ENCODE data around the gene EHMT2.
"Not testable (repeated sequence)": the region's sequence is repeated elsewhere in the genome, so short reads cannot be mapped to it uniquely, and the experiment has no call there.

The EHMT2 gene

DNA sequence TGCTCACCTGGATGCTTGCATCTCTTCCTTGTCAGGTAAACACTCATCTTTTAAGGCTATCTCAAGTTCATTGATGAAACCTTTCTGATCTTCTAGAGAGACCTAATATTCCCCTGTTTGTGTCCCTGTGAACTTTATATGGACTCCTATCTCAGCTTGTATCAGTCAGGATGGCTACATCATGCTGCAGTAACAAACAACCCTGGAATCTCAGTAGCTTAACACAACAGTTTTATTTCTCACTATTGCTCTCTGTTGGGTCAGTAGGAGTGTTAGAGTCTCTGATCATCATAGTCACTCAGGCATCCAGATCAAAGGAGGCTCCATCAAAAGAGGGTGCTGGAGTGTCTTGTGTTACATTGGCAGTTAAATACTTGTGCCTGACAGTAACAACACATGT, 17.9 kb upstream of the EHMT2 start:
- DNase-seq (ENCODE audit: low read depth in 1 of 2, low spot score in 1 of 2), result no peak

- DNase-seq (ENCODE audit: low read depth in 1 of 2, low spot score in 1 of 2), result no peak
Observed at GRCh38 chr6:31911826-31912585, 14.5 kb upstream of the EHMT2 start.

DNA sequence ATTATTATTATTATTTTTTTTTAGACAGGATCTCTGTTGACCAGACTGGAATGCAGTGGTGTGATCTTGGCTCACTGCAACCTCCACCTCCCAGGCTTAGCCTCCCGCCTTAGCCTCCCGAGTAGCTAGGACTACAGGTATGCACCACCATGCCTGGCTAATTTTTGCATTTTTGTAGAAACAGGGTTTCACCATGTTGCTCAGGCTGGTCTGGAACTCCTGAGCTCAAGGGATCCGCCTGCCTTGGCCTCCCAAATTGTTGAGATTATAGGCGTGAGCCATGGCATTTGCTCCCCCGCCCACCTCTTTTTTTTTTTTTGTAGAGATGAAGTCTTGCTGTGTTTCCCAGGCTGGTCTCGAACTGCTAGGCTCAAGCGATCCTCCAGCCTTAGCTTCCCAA, 11.8 kb upstream of the EHMT2 start:
- DNase-seq (ENCODE audit: low read depth in 1 of 2, low spot score in 1 of 2), result not testable (repeated sequence)

- no peak for DNase-seq (ENCODE audit: low read depth in 1 of 2, low spot score in 1 of 2)
Observed at GRCh38 chr6:31908791-31909190, 11.3 kb upstream of the EHMT2 start.

- not testable (repeated sequence) for DNase-seq (ENCODE audit: low read depth in 1 of 2, low spot score in 1 of 2)
Observed at GRCh38 chr6:31908255-31908654, 10.8 kb upstream of the EHMT2 start.

DNA sequence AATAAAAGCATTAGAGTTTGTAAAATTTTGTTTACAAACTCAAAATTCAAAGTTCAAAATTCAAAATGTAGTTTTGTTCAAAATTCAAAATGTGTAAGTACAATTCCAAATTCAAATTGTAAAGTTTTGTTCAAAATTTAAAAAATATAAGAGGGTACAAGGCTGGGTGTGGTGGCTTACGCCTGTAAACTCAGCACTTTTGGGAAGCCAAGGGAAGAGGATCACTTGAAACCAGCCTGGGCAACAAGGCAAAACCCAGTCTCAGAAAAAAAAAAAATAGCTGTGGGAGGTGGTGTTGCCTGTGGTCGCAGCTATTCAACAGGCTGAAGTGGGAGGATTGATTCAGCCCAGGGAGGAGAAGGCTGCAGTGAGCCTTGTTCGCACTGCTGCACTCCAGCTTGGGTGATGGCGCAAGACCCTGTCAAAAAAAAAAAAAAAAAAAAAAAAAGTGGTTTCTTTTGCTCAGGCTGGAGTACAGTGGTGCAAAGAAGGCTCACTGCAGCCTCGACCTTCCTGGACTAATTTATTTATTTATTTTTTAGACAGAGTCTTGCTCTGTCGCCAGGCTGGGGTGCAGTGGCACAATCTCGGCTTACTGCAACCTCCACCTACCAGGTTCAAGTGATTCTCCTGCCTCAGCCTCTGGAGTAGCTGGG, 9.8 kb upstream of the EHMT2 start:
- no peak for DNase-seq (ENCODE audit: low read depth in 1 of 2, low spot score in 1 of 2)

GRCh38 chr6:31906727-31907126, 9.2 kb upstream of the EHMT2 start:
- not testable (repeated sequence) for DNase-seq (ENCODE audit: low read depth in 1 of 2, low spot score in 1 of 2)

DNA sequence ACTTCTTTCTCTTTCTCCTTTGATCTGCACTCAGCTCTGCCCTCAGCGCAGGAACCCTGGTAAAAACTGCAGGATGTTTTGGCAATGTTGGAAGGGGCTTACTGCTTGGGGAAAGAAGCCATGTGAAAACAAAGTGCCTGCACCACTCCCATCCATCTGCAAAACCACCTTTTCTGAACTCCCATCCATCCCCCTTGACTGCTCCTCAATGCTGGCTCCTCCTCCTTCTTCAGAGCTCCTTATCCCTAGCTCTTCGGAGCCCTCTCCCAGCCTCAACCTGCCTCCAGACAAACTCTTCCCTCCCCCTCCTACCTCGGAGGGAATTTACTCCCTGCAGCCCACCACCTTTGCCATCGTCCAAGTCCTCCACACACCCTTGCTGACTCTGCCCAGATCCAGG, 8.6 kb upstream of the EHMT2 start:
- no peak for DNase-seq (ENCODE audit: low read depth in 1 of 2, low spot score in 1 of 2)

DNA sequence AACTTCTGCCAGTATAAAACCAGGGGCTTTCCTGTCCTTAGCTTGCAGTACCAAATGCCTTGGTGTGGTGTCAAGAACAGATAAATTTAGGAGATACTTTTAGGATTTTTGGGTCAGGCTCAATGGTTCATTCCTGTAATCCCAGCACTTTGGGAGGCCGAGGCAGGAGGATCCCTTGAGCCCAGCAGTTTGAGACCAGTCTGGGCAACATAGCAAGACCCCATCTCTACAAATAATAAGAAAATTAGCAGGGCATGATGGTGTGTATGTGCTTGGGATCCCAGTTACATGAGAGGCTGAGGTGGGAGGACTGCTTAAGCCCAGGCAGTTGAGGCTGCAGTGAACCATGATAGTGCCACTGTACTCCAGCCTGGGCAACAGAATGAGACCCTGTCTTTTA, 7.5 kb upstream of the EHMT2 start:
- DNase-seq (ENCODE audit: low read depth in 1 of 2, low spot score in 1 of 2), result no peak

DNA sequence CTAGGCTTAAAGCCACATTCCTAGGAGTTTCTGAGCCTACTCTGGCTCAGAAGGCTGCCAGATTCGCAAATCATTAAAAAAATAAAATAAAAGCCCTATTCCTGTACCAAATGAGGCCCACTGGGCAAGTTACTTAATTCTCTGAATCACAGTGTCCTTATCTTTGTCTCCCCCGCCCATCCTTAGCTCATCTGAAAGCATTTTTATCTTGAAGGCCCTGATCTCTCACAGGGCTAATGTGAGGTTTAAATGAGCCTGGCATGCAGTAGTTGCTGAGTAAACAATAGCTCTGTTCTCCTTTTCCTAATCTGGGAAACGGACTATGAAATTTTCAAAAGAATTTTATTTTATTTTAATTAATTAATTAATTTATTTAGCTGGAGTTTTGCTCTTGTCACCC, 6.5 kb upstream of the EHMT2 start:
- DNase-seq (ENCODE audit: low read depth in 1 of 2, low spot score in 1 of 2), result no peak

GRCh38 chr6:31901953-31902643, 4.6 kb upstream of the EHMT2 start, which contains the start of gene ZBTB12:
Gene ZBTB12, minus strand, starts transcription at chr6:31902086. Its CDS starts 781 bp downstream, at chr6:31901305.
- peak; percentile 68 to 79 for DNase-seq (ENCODE audit: low read depth in 1 of 2, low spot score in 1 of 2)

- peak; percentile 26 to 61 for DNase-seq (ENCODE audit: low read depth in 1 of 2, low spot score in 1 of 2)
Observed at GRCh38 chr6:31901415-31901952, 4.0 kb upstream of the EHMT2 start.

GRCh38 chr6:31900917-31901414, 3.5 kb upstream of the EHMT2 start:
- DNase-seq (ENCODE audit: low read depth in 1 of 2, low spot score in 1 of 2), result no peak

- DNase-seq (ENCODE audit: low read depth in 1 of 2, low spot score in 1 of 2), result no peak
Observed at GRCh38 chr6:31899882-31900722, 2.6 kb upstream of the EHMT2 start.

DNA sequence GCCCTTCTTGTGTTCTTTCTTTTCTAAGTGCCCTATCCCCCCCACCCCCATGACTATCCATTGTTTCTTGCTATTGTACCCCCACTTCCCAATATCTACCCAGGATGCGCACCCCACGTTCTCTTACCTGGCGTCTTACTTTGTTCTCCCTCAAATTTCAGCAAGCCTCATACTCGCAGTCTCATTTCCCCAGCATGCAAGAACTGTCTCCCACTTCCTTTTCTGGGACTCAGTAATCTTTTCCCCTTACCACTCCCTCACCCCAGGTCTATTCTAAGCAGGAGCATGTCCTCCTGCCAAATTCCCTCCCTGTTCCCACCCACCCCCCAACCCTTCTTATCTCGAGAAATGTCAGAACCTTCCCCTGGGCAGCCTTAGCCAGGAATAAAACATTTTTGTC, 1.7 kb upstream of the EHMT2 start:
- no peak for DNase-seq (ENCODE audit: low read depth in 1 of 2, low spot score in 1 of 2)

DNA sequence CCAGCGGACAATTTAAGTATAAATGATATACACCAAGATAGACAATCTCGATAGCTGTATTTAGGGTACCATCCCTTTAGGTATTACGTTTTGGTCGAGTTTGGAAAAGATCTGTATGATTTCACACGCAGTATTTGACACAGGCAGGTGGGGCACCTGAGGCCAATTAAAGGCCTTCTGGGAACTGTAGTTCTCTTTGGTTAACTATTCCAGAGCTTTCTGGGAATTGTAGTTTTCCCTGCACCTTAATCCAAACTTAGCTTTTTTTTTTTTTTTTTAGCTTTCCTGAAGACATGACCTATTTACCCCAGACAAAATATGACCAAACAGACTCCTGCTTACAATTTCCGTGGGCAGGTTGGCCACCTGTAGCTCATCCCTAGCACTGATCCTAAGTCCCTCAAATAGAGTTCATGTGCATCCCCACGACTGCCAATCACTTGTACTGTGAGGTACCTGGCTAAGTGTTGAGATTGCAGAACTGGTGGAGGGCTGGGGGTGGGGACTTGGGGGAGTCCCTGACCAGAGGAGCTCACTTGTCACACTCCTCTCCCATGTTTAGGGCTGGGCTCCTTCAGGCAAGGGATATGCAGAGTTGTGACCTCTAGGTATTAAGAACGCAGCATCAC, 999 bp upstream of the EHMT2 start:
- DNase-seq (ENCODE audit: low read depth in 1 of 2, low spot score in 1 of 2), result no peak

- DNase-seq (ENCODE audit: low read depth in 1 of 2, low spot score in 1 of 2), result no peak
Observed at GRCh38 chr6:31896856-31897611, 464 bp downstream of the EHMT2 start.

DNA sequence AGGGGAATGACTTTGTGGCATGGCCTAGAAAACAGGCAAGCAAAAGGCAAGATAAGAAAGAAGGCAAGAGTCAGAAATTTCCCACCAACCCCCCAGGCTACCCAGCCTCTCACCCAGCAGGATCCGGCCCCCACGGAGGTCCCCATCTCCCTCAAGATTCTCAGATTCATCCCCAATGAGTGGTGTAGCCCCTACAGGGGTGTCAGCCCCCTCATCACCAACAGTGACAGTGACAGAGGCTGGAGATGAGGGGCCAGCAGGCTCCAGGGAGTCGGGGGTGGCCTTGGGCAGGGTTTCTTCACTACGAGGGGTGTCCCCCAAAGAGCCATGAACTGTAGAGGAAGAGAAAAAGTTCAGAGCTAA, 1.0 kb downstream of the EHMT2 start:
- DNase-seq (ENCODE audit: low read depth in 1 of 2, low spot score in 1 of 2), result no peak

DNA sequence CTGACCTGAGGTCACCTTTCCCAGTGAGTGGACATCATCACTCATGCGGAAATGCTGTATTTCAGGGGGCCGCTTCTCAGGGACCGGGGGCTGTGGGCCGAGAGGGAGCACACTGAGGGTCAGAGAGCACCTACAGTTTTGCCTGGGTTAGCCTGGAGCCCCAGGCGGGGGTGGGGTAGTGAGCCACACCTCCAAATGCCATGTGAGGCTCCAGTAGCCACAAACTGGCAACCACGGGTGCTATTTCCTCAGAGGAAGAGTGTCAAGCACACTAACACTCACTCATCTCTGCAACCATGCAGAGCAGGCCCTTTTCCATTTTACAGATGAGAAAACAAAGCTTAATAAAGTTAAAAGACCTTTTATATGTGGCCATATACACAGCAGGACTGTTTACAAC, 4.7 kb downstream of the EHMT2 start:
- no peak for DNase-seq (ENCODE audit: low read depth in 1 of 2, low spot score in 1 of 2)

Data from stimulated activated CD4-positive, alpha-beta T cell treated with anti-CD3 and anti-CD28 coated beads, Interleukin-15, amount 100 ng/mL, for 1 hour (primary cell).